ENCODE results near the gene TTC9C. TPM values are rescaled to one million over a fixed set of nuclear protein-coding genes. Genes with fewer than 3 reads are reported as not detected.
A peak's percentile ranks its signal among the peaks of the same experiment; 100 is the strongest.
"Not testable (repeated sequence)": the region's sequence is repeated elsewhere in the genome, so short reads cannot be mapped to it uniquely, and the experiment has no call there.

TTC9C gene
- total RNA-seq, 2 experiments from 2014 or later = 44.3 to 46.1 TPM

GRCh38 chr11:62694455-62695167 is 33.7 kb upstream of the TTC9C start:
- H3K27me3 Mint-ChIP-seq (ENCODE audit: low read depth) = no peaks in the 10 kb centered on the region
- ATAC-seq (peak; percentile 92), DNase-seq (peak; percentile 86)
- no peak overlapping the region for H3K4me3 Mint-ChIP-seq
- peaks cover 9% of the 10 kb centered on the region for H3K4me1 Mint-ChIP-seq (ENCODE audit: low read depth)
- H3K36me3 Mint-ChIP-seq (ENCODE audit: low read depth) = peaks cover 22% of the 10 kb centered on the region
- POLR2A ChIA-PET = interaction anchor here (1.0 to 1.9 kb wide), 4 partner anchors 14 to 103 kb away, joined by 4 to 6 read pairs (median 5); partner anchors contain the start of genes C11orf98, CSKMT, LBHD1 and TUT1
- CTCF ChIA-PET = interaction anchor here (0.5 to 5.1 kb wide), 27 partner anchors 8 to 300 kb away, joined by 3 to 77 read pairs (median 5); partner anchors contain the start of genes BSCL2, C11orf98, CSKMT and HNRNPUL2
- peak overlapping the region; percentile 36 for H3K27ac Mint-ChIP-seq
- no peaks in the 10 kb centered on the region for H3K9me3 Mint-ChIP-seq (ENCODE audit: insufficient read depth)

GRCh38 chr11:62702246-62702645 is 26.0 kb upstream of the TTC9C start:
- no peaks in the 10 kb centered on the region for H3K27me3 Mint-ChIP-seq (ENCODE audit: low read depth)
- H3K27ac Mint-ChIP-seq = no peak overlapping the region
- no peak overlapping the region for H3K4me3 Mint-ChIP-seq
- H3K9me3 Mint-ChIP-seq (ENCODE audit: insufficient read depth) = no peaks in the 10 kb centered on the region
- no peak for ATAC-seq
- DNase-seq = no peak
- peaks cover 32% of the 10 kb centered on the region for H3K36me3 Mint-ChIP-seq (ENCODE audit: low read depth)
- ChIA-PET CTCF (interaction anchor here (1.1 to 2.2 kb wide), 4 partner anchors 8 to 179 kb away, joined by 3 to 7 read pairs (median 4); partner anchors contain the start of gene SLC3A2), POLR2A (interaction anchor here (1.0 kb wide), 2 partner anchors 111 to 139 kb away, joined by 3 read pairs; partner anchors contain the start of gene TUT1)
- H3K4me1 Mint-ChIP-seq (ENCODE audit: low read depth) = peaks cover 19% of the 10 kb centered on the region

GRCh38 chr11:62703921-62704320 is 24.4 kb upstream of the TTC9C start:
- POLR2A ChIA-PET = interaction anchor here (0.7 to 1.3 kb wide), 3 partner anchors 32 to 112 kb away, joined by 3 to 6 read pairs (median 4); partner anchors contain the start of genes C11orf98, CSKMT, LBHD1 and TUT1

GRCh38 chr11:62705413-62705812 is 22.9 kb upstream of the TTC9C start:
- peak overlapping the region; percentile 83 for H3K27ac Mint-ChIP-seq
- ChIA-PET POLR2A (interaction anchor here (0.8 to 11.7 kb wide), 8 partner anchors 21 to 136 kb away, joined by 3 to 123 read pairs (median 7); partner anchors contain the start of genes C11orf98, CSKMT, EEF1G and HNRNPUL2), CTCF (interaction anchor here (0.7 to 2.6 kb wide), 5 partner anchors 9 to 114 kb away, joined by 3 to 19 read pairs (median 4); partner anchors contain the start of gene TUT1)
- ATAC-seq (no peak), DNase-seq (no peak)
- no peaks in the 10 kb centered on the region for H3K9me3 Mint-ChIP-seq (ENCODE audit: insufficient read depth)
- H3K4me1 Mint-ChIP-seq (ENCODE audit: low read depth) = peaks cover 45% of the 10 kb centered on the region
- no peaks in the 10 kb centered on the region for H3K27me3 Mint-ChIP-seq (ENCODE audit: low read depth)
- peaks cover 37% of the 10 kb centered on the region for H3K36me3 Mint-ChIP-seq (ENCODE audit: low read depth)
- peak overlapping the region; percentile 90 for H3K4me3 Mint-ChIP-seq

More at GRCh38 chr11:62703921-62704320, 24.4 kb upstream of the TTC9C start:
- not testable (repeated sequence) for H3K27ac Mint-ChIP-seq; H3K27me3 Mint-ChIP-seq (ENCODE audit: low read depth); H3K4me3 Mint-ChIP-seq; DNase-seq; H3K9me3 Mint-ChIP-seq (ENCODE audit: insufficient read depth); ATAC-seq
- Mint-ChIP-seq H3K4me1 (ENCODE audit: low read depth) (peaks cover 34% of the 10 kb centered on the region), H3K36me3 (ENCODE audit: low read depth) (peaks cover 31% of the 10 kb centered on the region)
- CTCF ChIA-PET = interaction anchor here (2.2 kb wide), 1 partner anchor 23 kb away, joined by 7 read pairs; no protein-coding TSS in a partner anchor

GRCh38 chr11:62705880-62706849 is 22.1 kb upstream of the TTC9C start:
- peak overlapping the region; percentile 90 for H3K4me3 Mint-ChIP-seq
- DNase-seq = peak; percentile 95
- ATAC-seq = peak; percentile 67

GRCh38 chr11:62706850-62707247 is 21.4 kb upstream of the TTC9C start:
- no peaks in the 10 kb centered on the region for H3K9me3 Mint-ChIP-seq (ENCODE audit: insufficient read depth)

More at GRCh38 chr11:62705880-62706849, 22.1 kb upstream of the TTC9C start:
- Mint-ChIP-seq H3K27me3 (ENCODE audit: low read depth) (no peaks in the 10 kb centered on the region), H3K4me1 (ENCODE audit: low read depth) (peaks cover 49% of the 10 kb centered on the region), H3K9me3 (ENCODE audit: insufficient read depth) (no peaks in the 10 kb centered on the region), H3K27ac (peak overlapping the region; percentile 83), H3K36me3 (ENCODE audit: low read depth) (peaks cover 37% of the 10 kb centered on the region)
- ChIA-PET CTCF (interaction anchor here (0.7 to 2.6 kb wide), 7 partner anchors 9 to 115 kb away, joined by 3 to 19 read pairs (median 4); partner anchors contain the start of gene TUT1), POLR2A (interaction anchor here (0.8 to 11.7 kb wide), 9 partner anchors 20 to 135 kb away, joined by 3 to 123 read pairs (median 7); partner anchors contain the start of genes C11orf98, CSKMT, EEF1G and HNRNPUL2)

GRCh38 chr11:62707277-62707861 is 20.9 kb upstream of the TTC9C start, which contains the start of the genes BSCL2 and GNG3:
Gene BSCL2, minus strand, starts transcription at chr11:62707424. Its CDS starts 229 bp downstream, at chr11:62707195.
Gene GNG3, plus strand, starts transcription at chr11:62707676. Its CDS starts 620 bp downstream, at chr11:62708296.
- Mint-ChIP-seq H3K27ac (peak within 1 kb of the TSS; percentile 95), H3K4me3 (peak within 1 kb of the TSS; percentile 85), H3K36me3 (ENCODE audit: low read depth) (peaks cover 41% of the 10 kb centered on the region), H3K27me3 (ENCODE audit: low read depth) (no peaks in the 10 kb centered on the region), H3K4me1 (ENCODE audit: low read depth) (peaks cover 53% of the 10 kb centered on the region), H3K9me3 (ENCODE audit: insufficient read depth) (no peaks in the 10 kb centered on the region)
- DNase-seq (peak; percentile 35), ATAC-seq (no peak)
- POLR2A ChIA-PET = interaction anchor here (0.8 to 11.7 kb wide), 10 partner anchors 19 to 148 kb away, joined by 3 to 123 read pairs (median 6); partner anchors contain the start of genes C11orf98, CSKMT, EEF1G and HNRNPUL2
- CTCF ChIA-PET = interaction anchor here (0.6 to 2.6 kb wide), 3 partner anchors 13 to 27 kb away, joined by 4 to 19 read pairs (median 4); partner anchors contain the start of gene HNRNPUL2

More at GRCh38 chr11:62706850-62707247, 21.4 kb upstream of the TTC9C start:
- Mint-ChIP-seq H3K4me3 (peak overlapping the region; percentile 32), H3K27me3 (ENCODE audit: low read depth) (no peaks in the 10 kb centered on the region), H3K36me3 (ENCODE audit: low read depth) (peaks cover 40% of the 10 kb centered on the region), H3K27ac (peak overlapping the region; percentile 59), H3K4me1 (ENCODE audit: low read depth) (peaks cover 49% of the 10 kb centered on the region)
- ChIA-PET CTCF (interaction anchor here (0.6 to 2.6 kb wide), 5 partner anchors 12 to 115 kb away, joined by 4 to 19 read pairs (median 4); partner anchors contain the start of genes HNRNPUL2 and TUT1), POLR2A (interaction anchor here (1.2 to 11.7 kb wide), 8 partner anchors 19 to 134 kb away, joined by 3 to 123 read pairs (median 7); partner anchors contain the start of genes C11orf98, CSKMT, EEF1G and HNRNPUL2)
- ATAC-seq (no peak), DNase-seq (no peak)

GRCh38 chr11:62708392-62708791 is 19.9 kb upstream of the TTC9C start:
- no peak for ATAC-seq
- H3K27me3 Mint-ChIP-seq (ENCODE audit: low read depth) = no peaks in the 10 kb centered on the region
- no peak for DNase-seq
- peaks cover 47% of the 10 kb centered on the region for H3K36me3 Mint-ChIP-seq (ENCODE audit: low read depth)
- H3K9me3 Mint-ChIP-seq (ENCODE audit: insufficient read depth) = no peaks in the 10 kb centered on the region
- H3K4me1 Mint-ChIP-seq (ENCODE audit: low read depth) = peaks cover 63% of the 10 kb centered on the region
- ChIA-PET CTCF (interaction anchor here (0.8 to 3.6 kb wide), 5 partner anchors 11 to 148 kb away, joined by 3 to 15 read pairs (median 3); partner anchors contain the start of genes HNRNPUL2 and TUT1), POLR2A (interaction anchor here (0.9 to 11.7 kb wide), 23 partner anchors 9 to 173 kb away, joined by 3 to 123 read pairs (median 6); partner anchors contain the start of genes C11orf98, CSKMT, EEF1G and HNRNPUL2)
- peak overlapping the region; percentile 85 for H3K4me3 Mint-ChIP-seq
- H3K27ac Mint-ChIP-seq = peak overlapping the region; percentile 95

GRCh38 chr11:62708793-62709192 is 19.5 kb upstream of the TTC9C start:
- H3K9me3 Mint-ChIP-seq (ENCODE audit: insufficient read depth) = no peaks in the 10 kb centered on the region
- ATAC-seq = peak; percentile 36
- H3K27me3 Mint-ChIP-seq (ENCODE audit: low read depth) = no peaks in the 10 kb centered on the region
- H3K4me1 Mint-ChIP-seq (ENCODE audit: low read depth) = peaks cover 67% of the 10 kb centered on the region
- H3K4me3 Mint-ChIP-seq = peak overlapping the region; percentile 85
- DNase-seq = peak; percentile 73
- POLR2A ChIA-PET = interaction anchor here (0.6 to 11.7 kb wide), 26 partner anchors 9 to 569 kb away, joined by 3 to 123 read pairs (median 6); partner anchors contain the start of genes C11orf98, CSKMT, EEF1G and HNRNPUL2
- H3K27ac Mint-ChIP-seq = peak overlapping the region; percentile 95
- CTCF ChIA-PET = interaction anchor here (1.0 to 3.6 kb wide), 7 partner anchors 11 to 284 kb away, joined by 3 to 15 read pairs (median 4); partner anchors contain the start of genes HNRNPUL2 and TUT1
- H3K36me3 Mint-ChIP-seq (ENCODE audit: low read depth) = peaks cover 51% of the 10 kb centered on the region
